ENCODE data around the gene SF3B1.

Gene SF3B1

GRCh38 chr2:197363998-197364397 is 70.8 kb downstream of the SF3B1 start:
- ATAC-seq (ENCODE audit: low read depth) (no peak), DNase-seq (ENCODE audit: low spot score) (no peak)
- Histone ChIP-seq H3K36me3 (ENCODE audit: low read depth) (no peaks in the 10 kb centered on the region), H3K4me1 (ENCODE audit: insufficient read depth, poor library complexity, severe bottlenecking) (no peaks in the 10 kb centered on the region), H3K9me3 (ENCODE audit: severe bottlenecking) (no peaks in the 10 kb centered on the region), H3K27ac (ENCODE audit: poor library complexity, severe bottlenecking) (no peak overlapping the region), H3K4me3 (ENCODE audit: severe bottlenecking) (no peak overlapping the region), H3K27me3 (ENCODE audit: insufficient read depth, poor library complexity, severe bottlenecking) (no peaks in the 10 kb centered on the region)
- no peak for TF ChIP-seq CTCF (IDR thresholded peaks at IDR 0.05; ENCODE audit: poor library complexity, severe bottlenecking)

- Histone ChIP-seq H3K27me3 (ENCODE audit: insufficient read depth, poor library complexity, severe bottlenecking) (no peaks in the 10 kb centered on the region), H3K36me3 (ENCODE audit: low read depth) (no peaks in the 10 kb centered on the region), H3K27ac (ENCODE audit: poor library complexity, severe bottlenecking) (no peak overlapping the region), H3K4me3 (ENCODE audit: severe bottlenecking) (no peak overlapping the region), H3K9me3 (ENCODE audit: severe bottlenecking) (no peaks in the 10 kb centered on the region), H3K4me1 (ENCODE audit: insufficient read depth, poor library complexity, severe bottlenecking) (no peaks in the 10 kb centered on the region)
- no peak for TF ChIP-seq CTCF (IDR thresholded peaks at IDR 0.05; ENCODE audit: poor library complexity, severe bottlenecking)
- no peak for DNase-seq (ENCODE audit: low spot score)
- ATAC-seq (ENCODE audit: low read depth) = no peak; the same call in 2 of the 3 replicates
Observed at GRCh38 chr2:197360744-197361156, 74.1 kb downstream of the SF3B1 start.

GRCh38 chr2:197359859-197360258 is 75.0 kb downstream of the SF3B1 start:
- Histone ChIP-seq H3K9me3 (ENCODE audit: severe bottlenecking) (no peaks in the 10 kb centered on the region), H3K4me1 (ENCODE audit: insufficient read depth, poor library complexity, severe bottlenecking) (no peaks in the 10 kb centered on the region), H3K36me3 (ENCODE audit: low read depth) (no peaks in the 10 kb centered on the region), H3K27me3 (ENCODE audit: insufficient read depth, poor library complexity, severe bottlenecking) (no peaks in the 10 kb centered on the region), H3K27ac (ENCODE audit: poor library complexity, severe bottlenecking) (no peak overlapping the region), H3K4me3 (ENCODE audit: severe bottlenecking) (no peak overlapping the region)
- DNase-seq (ENCODE audit: low spot score) (no peak), ATAC-seq (ENCODE audit: low read depth) (no peak)
- no peak for TF ChIP-seq CTCF (IDR thresholded peaks at IDR 0.05; ENCODE audit: poor library complexity, severe bottlenecking)

- no peaks in the 10 kb centered on the region for H3K27me3 ChIP-seq (ENCODE audit: insufficient read depth, poor library complexity, severe bottlenecking)
- no peak overlapping the region for H3K27ac ChIP-seq (ENCODE audit: poor library complexity, severe bottlenecking)
- H3K9me3 ChIP-seq (ENCODE audit: severe bottlenecking) = no peaks in the 10 kb centered on the region
- ATAC-seq (ENCODE audit: low read depth) (peak; percentile 44; the same call in 2 of the 3 replicates), DNase-seq (ENCODE audit: low spot score) (no peak)
- no peaks in the 10 kb centered on the region for H3K36me3 ChIP-seq (ENCODE audit: low read depth)
- no peaks in the 10 kb centered on the region for H3K4me1 ChIP-seq (ENCODE audit: insufficient read depth, poor library complexity, severe bottlenecking)
- H3K4me3 ChIP-seq (ENCODE audit: severe bottlenecking) = no peak overlapping the region
- no peak for TF ChIP-seq CTCF (IDR thresholded peaks at IDR 0.05; ENCODE audit: poor library complexity, severe bottlenecking)
Observed at GRCh38 chr2:197358931-197359330, 75.9 kb downstream of the SF3B1 start.

GRCh38 chr2:197357986-197358385 is 76.8 kb downstream of the SF3B1 start:
- DNase-seq (ENCODE audit: low spot score) = no peak
- Histone ChIP-seq H3K27me3 (ENCODE audit: insufficient read depth, poor library complexity, severe bottlenecking) (no peaks in the 10 kb centered on the region), H3K9me3 (ENCODE audit: severe bottlenecking) (no peaks in the 10 kb centered on the region), H3K27ac (ENCODE audit: poor library complexity, severe bottlenecking) (no peak overlapping the region), H3K4me3 (ENCODE audit: severe bottlenecking) (no peak overlapping the region), H3K4me1 (ENCODE audit: insufficient read depth, poor library complexity, severe bottlenecking) (no peaks in the 10 kb centered on the region), H3K36me3 (ENCODE audit: low read depth) (no peaks in the 10 kb centered on the region)
- no peak for ATAC-seq (ENCODE audit: low read depth)
- no peak for TF ChIP-seq CTCF (IDR thresholded peaks at IDR 0.05; ENCODE audit: poor library complexity, severe bottlenecking)

All from RWPE2 (cell line).